ENCODE data around the gene PZP.
"Not testable (repeated sequence)": the region's sequence is repeated elsewhere in the genome, so short reads cannot be mapped to it uniquely, and the experiment has no call there.

Gene PZP

DNA sequence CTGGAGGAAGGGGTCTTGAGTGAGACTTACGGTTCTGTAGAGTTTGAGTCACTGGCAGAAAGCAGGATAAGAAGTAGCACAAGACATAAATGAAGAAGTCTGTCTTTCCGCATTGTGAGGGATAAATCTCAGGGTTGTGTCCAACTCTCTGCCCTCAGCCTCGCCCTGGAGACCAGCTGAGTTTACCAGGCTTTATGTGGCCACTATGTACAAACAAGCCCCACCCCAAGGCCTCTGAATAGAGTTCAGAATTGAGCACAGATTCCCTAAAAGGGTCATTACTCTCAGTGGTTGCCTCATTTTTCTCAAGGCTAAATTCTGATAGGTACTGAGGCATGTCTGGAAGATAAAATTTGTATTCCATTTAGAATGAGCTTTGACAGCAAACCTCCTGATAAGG, at the start of gene PZP:
Gene PZP, minus strand, starts transcription at position 167 of the 400 bp plus-strand sequence. Its CDS starts 54 bp downstream, at position 113.
- no peak for DNase-seq

DNA sequence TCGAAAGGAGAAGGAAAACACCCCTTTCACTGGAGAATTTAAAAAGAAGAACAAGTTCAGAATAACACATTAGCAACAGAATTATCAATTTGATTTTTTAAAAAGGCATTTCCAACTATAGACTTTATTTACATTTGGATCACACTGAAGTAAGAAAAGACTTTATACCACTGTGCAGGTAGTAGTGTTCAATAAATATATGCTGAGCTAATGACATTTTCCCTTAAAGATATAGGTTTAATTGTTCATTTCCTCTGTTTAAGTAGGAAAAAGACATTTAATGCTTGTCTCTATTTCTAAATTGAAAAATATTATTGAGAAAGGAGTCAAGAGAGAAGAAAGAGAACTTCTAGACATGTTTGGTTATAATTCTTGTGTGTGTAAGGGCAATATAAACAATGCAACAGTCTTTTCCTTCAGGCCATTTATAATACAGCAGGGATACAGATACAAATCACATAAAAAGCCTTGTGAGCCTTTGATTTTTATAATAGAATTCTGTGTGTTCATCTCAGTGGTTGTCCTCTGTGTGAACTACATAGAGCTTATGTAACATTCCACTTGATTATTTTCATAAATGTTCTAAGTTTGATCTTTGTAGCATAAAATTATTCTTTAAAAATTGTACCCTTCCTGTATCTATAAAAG, 48.7 kb upstream of the PZP start:
- no peak for DNase-seq

- no peak for DNase-seq
These were observed 48.1 kb upstream of the PZP start for GRCh38 chr12:9256341-9256740.

GRCh38 chr12:9255837-9256236, 47.6 kb upstream of the PZP start:
- DNase-seq: no peak

- no peak for DNase-seq
These were observed 45.3 kb upstream of the PZP start for GRCh38 chr12:9253464-9253863.

DNA sequence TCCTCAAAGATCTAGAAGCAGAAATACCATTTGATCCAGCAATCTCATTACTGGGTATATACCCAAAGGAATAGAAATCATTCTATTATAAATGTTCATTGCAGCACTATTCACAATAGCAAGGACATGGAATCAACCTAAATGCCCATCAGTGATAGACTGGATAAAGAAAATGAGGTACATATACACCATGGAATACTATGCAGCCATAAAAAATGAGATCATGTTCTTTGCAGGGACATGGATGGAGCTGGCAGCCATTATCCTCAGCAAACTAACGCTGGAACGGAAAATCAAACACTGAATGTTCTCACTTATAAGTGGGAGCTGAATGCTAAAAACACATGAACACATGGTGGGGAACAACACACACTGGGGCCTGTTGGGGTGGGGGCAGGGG, 44.6 kb upstream of the PZP start:
- not testable (repeated sequence) for DNase-seq

DNA sequence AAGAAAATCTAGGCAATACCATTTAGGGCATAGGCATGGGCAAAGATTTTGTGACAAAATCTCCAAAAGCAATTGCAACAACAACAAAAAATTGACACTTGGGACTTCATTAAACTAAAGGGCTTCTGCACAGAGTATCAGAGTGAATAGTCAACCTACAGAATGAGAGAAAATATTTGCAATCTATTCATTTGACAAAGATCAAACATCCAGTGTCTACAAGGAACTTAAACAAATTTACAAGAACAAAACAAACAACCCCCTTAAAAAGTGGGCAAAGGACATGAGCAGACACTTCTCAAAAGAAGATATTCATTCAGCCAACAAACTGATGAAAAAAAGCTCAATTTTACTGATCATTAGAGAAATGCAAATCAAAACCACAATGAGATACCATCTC, 44.1 kb upstream of the PZP start:
- DNase-seq: no peak

DNA sequence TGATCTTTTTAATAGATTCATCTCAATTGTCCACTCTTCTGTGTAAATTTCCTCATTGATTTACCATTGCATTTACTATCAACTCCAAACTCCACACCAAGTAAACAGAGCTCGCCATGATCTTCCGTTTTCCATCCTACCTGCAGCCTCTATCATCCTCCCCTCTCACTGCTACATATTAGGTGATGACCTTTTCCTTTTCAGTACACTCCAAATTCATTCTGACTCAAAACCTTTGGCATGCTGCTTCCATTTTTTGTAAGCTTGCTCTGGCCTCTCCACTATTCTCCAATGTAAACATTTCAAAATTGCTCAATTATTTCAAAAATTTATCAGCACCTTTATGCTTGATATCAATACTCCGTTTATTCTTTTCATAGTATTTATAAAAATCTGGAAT, 40.2 kb upstream of the PZP start:
- DNase-seq: no peak

GRCh38 chr12:9244894-9245293, 36.7 kb upstream of the PZP start:
- DNase-seq: no peak

- no peak for DNase-seq
These were observed 35.9 kb upstream of the PZP start for GRCh38 chr12:9243999-9244649.

- no peak for DNase-seq
These were observed 33.1 kb upstream of the PZP start for GRCh38 chr12:9241301-9241700.

DNA sequence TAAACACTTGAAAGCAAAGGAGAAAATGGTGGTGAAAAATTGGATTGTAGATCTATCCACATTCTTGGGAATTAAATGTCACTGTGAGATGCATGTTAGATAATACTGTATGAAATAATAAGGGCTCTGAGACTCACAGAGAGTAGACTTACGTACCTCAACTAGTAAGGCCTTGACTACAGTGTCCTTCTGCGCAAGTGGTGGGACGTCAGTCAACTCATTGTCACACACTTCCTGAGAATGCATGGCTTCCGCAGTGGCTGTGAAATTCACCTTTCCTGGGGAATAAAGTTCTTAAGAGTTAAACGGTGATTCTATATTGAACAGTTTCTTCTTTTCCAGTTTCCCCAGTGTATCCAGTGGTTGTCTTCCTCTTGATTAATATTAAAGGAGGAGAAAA, 32.6 kb upstream of the PZP start:
- DNase-seq: no peak

- DNase-seq: not testable (repeated sequence)
These were observed 31.9 kb upstream of the PZP start for GRCh38 chr12:9240004-9240635.

- DNase-seq: no peak
These were observed 29.1 kb upstream of the PZP start for GRCh38 chr12:9237286-9237685.

- no peak for DNase-seq
These were observed 27.3 kb upstream of the PZP start for GRCh38 chr12:9235519-9235918.

- DNase-seq: no peak
These were observed 19.8 kb upstream of the PZP start for GRCh38 chr12:9227950-9228349.

- DNase-seq: no peak
These were observed 15.6 kb upstream of the PZP start for GRCh38 chr12:9223830-9224229.

GRCh38 chr12:9221483-9221882, 13.3 kb upstream of the PZP start:
- DNase-seq: no peak

DNA sequence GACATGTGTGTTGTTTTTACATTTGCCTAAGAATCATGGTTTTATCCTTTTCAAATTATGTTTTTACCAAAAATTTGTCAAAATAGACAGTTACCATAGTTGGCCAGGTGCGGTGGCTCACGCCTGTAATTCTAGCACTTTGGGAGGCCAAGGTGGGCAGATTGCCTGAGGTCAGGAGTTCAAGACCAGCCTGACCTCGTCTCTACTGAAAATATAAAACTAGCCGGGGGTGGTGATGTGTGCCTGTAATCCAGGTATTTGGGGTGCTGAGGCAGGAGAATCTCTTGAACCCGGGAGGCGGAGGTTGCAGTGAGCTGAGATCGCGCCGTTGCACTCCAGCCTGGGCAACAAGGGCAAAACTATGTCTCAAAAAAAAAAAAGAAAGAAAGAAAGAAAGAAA, 12.8 kb upstream of the PZP start:
- DNase-seq: not testable (repeated sequence)

DNA sequence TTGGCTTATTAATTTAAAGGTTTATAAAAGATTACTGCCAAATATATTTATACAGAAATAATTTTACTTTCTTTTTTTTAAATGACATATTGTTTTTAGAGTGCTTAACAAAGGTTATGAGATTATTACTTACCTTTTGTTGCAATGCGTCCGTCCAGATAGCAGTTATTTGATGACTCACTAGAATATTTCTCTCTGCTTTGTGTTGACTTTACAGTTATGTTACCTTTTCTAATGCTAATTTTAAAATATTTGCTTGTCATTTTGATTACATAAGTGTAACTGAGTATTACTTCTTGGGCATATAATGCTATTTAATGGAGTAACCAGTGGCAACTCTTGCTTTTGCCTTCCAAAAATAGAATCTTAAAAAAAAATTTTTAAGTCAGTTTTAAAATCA, 6.3 kb upstream of the PZP start:
- DNase-seq: no peak

GRCh38 chr12:9211687-9212086, 3.5 kb upstream of the PZP start:
- no peak for DNase-seq

- no peak for DNase-seq
These were observed 3.8 kb downstream of the PZP start for GRCh38 chr12:9204380-9204779.

- DNase-seq: no peak
These were observed 10.2 kb downstream of the PZP start for GRCh38 chr12:9198012-9198411.

- no peak for DNase-seq
These were observed 23.9 kb downstream of the PZP start for GRCh38 chr12:9184276-9184675.

DNA sequence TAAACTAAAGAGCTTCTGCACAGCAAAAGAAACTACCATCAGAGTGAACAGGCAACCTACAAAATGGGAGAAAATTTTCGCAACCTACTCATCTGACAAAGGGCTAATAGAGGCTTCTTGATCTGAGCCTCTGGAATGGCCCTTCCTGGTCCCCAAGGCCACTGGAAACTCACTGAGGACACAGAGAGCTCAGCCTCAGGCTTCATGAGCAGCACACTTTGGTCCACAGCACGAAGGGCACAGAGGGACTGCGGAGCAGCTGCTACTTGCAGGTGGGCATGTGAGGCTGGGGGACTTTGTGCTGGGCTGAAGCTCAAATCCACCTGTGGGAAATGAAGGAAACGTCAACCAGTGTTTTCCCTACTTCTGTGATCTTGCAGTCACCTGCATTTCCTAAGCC, 27.4 kb downstream of the PZP start:
- no peak for DNase-seq
